Gastroesophageal sphincter (tissue), 4 donors: ENCODE data around the gene CYP3A4. TPM values are rescaled to one million over a fixed set of nuclear protein-coding genes. Genes with fewer than 3 reads are reported as not detected.
"Not testable (repeated sequence)": the region's sequence is repeated elsewhere in the genome, so short reads cannot be mapped to it uniquely, and the experiment has no call there.

Source experiments
- ATAC-seq: fragments of 150-250 bp; one replicate; pipeline ENCODE4 v1.9.1; 2016; ENCODE audit warnings: mild to moderate bottlenecking, moderate library complexity
- H3K27ac ChIP-seq, 4 donors: fragments of 200-600 bp; sonication (generic) in 3 of 4; 1 replicate in 3 of 4; 2 replicates in 1 of 4; pipeline ENCODE4 v1.5.1; 2016 to 2019
- H3K27me3 ChIP-seq: fragments of 200-600 bp; sonication (generic); one replicate; pipeline ENCODE4 v1.5.1; 2019
- H3K36me3 ChIP-seq, 2 donors: fragments of 200-600 bp; sonication (generic); one replicate each; pipeline ENCODE4 v1.5.1; 2019; ENCODE audit warnings: control low read depth in 1 of 2
- H3K4me1 ChIP-seq, 3 donors: fragments of 200-600 bp; sonication (generic); 1 replicate in 2 of 3; 2 replicates in 1 of 3; pipeline ENCODE4 v1.5.1; 2016 to 2019; ENCODE audit warnings: control low read depth in 2 of 3
- H3K4me3 ChIP-seq, 2 donors: fragments of 200-600 bp; sonication (generic); one replicate each; pipeline ENCODE4 v1.5.1; 2019; ENCODE audit warnings: mild to moderate bottlenecking in 1 of 2, moderate library complexity in 1 of 2
- H3K9me3 ChIP-seq, 3 donors: fragments of 200-600 bp; sonication (generic); one replicate each; pipeline ENCODE4 v1.5.1; 2017 to 2019; ENCODE audit warnings: control low read depth in 2 of 3
- CTCF ChIP-seq, 4 experiments: fragments of 200-600 bp in 2 of 4; fragments of 450-650 bp in 2 of 4; sonication (generic) in 1 of 4; IDR thresholded peaks; one replicate each; pipeline ENCODE4 v1.5.1; 2017 to 2019; ENCODE audit warnings: antibody characterized with exemption in 4 of 4, mild to moderate bottlenecking in 2 of 4, moderate library complexity in 2 of 4
- EP300 ChIP-seq: sonication (generic); formaldehyde crosslinking; IDR thresholded peaks from one replicate; pipeline ENCODE4 v1.6.1; 2017; ENCODE audit warnings: antibody characterized with exemption, mild to moderate bottlenecking
- POLR2A ChIP-seq, 2 donors: fragments of 450-650 bp; IDR thresholded peaks; one replicate each; pipeline ENCODE4 v1.6.1; 2017; ENCODE audit warnings: antibody characterized with exemption in 2 of 2, mild to moderate bottlenecking in 2 of 2, moderate library complexity in 1 of 2
- POLR2AphosphoS5 ChIP-seq: sonication (generic); formaldehyde crosslinking; IDR thresholded peaks from one replicate; pipeline ENCODE4 v1.6.1; 2017; ENCODE audit warnings: antibody characterized with exemption
- WGBS, 2 donors: methylation state at CpG; one replicate each; pipeline ENCODE4 v1.1.5; 2018; ENCODE audit warnings: low coverage in 1 of 2; 5-methylcytosine and 5-hydroxymethylcytosine counted together
- total RNA-seq, 4 donors: library from RNA; depleted of rRNA; stranded (reverse); fragments of >200 nt; gene quantifications; one replicate each; pipeline ENCODE4 v1.1.0, GENCODE V29; 2016

CYP3A4 gene
- total RNA-seq, 4 donors from 2014 or later: not detected

GRCh38 chr7:99820408-99821027 lies 36.5 kb upstream of the CYP3A4 start:
- 65% methylated on average over 2 of the region's 2 CpGs; no CpG with 5 or more reads in 1 of the 2 donors for WGBS, 2 donors
- peaks cover 11% of the 10 kb centered on the region for H3K27me3 ChIP-seq
- no peak overlapping the region for H3K27ac ChIP-seq
- no peaks in the 10 kb centered on the region for H3K36me3 ChIP-seq
- H3K4me1 ChIP-seq: no peaks in the 10 kb centered on the region
- ATAC-seq: no peak
- no peak overlapping the region for H3K4me3 ChIP-seq
- TF ChIP-seq EP300 (no peak), CTCF (IDR thresholded peaks at IDR 0.05) (no peak), POLR2AphosphoS5 (no peak), POLR2A (IDR thresholded peaks at IDR 0.05) (no peak)
- H3K9me3 ChIP-seq: no peaks in the 10 kb centered on the region

GRCh38 chr7:99808766-99809165 lies 24.8 kb upstream of the CYP3A4 start:
- Histone ChIP-seq H3K9me3 (peaks cover 0 to 21% (median 0%) of the 10 kb centered on the region in 3 donors), H3K36me3 (no peaks in the 10 kb centered on the region), H3K27ac (no peak overlapping the region), H3K4me3 (no peak overlapping the region), H3K27me3 (no peaks in the 10 kb centered on the region), H3K4me1 (no peaks in the 10 kb centered on the region)
- 83 to 100% methylated on average over 2 to 5 of the region's 5 CpGs for WGBS, 2 donors
- TF ChIP-seq CTCF (IDR thresholded peaks at IDR 0.05) (no peak), POLR2A (IDR thresholded peaks at IDR 0.05) (no peak), EP300 (no peak), POLR2AphosphoS5 (no peak)
- ATAC-seq: no peak

- Histone ChIP-seq H3K9me3 (peaks cover 0 to 31% (median 0%) of the 10 kb centered on the region in 3 donors), H3K4me3 (no peak overlapping the region), H3K4me1 (no peaks in the 10 kb centered on the region), H3K27me3 (peaks cover 11% of the 10 kb centered on the region), H3K27ac (no peak overlapping the region), H3K36me3 (no peaks in the 10 kb centered on the region)
- no peak for ATAC-seq
- TF ChIP-seq POLR2A (IDR thresholded peaks at IDR 0.05): no peak
- TF ChIP-seq EP300: no peak
- 72 to 77% methylated on average over 1 to 3 of the region's 3 CpGs for WGBS, 2 donors
These were observed 23.0 kb upstream of the CYP3A4 start for GRCh38 chr7:99806839-99807478.

GRCh38 chr7:99805641-99806040 lies 21.7 kb upstream of the CYP3A4 start:
- ATAC-seq: no peak
- no peaks in the 10 kb centered on the region for H3K4me1 ChIP-seq
- TF ChIP-seq POLR2AphosphoS5: no peak
- TF ChIP-seq POLR2A (IDR thresholded peaks at IDR 0.05): no peak
- TF ChIP-seq CTCF (IDR thresholded peaks at IDR 0.05): no peak
- no peak for TF ChIP-seq EP300
- no peak overlapping the region for H3K4me3 ChIP-seq
- H3K27me3 ChIP-seq: peaks cover 11% of the 10 kb centered on the region
- peaks cover 0 to 31% (median 0%) of the 10 kb centered on the region in 3 donors for H3K9me3 ChIP-seq
- WGBS, 2 donors: 78 to 88% methylated on average over 2 of the region's 2 CpGs
- H3K27ac ChIP-seq: no peak overlapping the region
- H3K36me3 ChIP-seq: no peaks in the 10 kb centered on the region

- H3K4me1 ChIP-seq, H3K36me3 ChIP-seq, H3K4me3 ChIP-seq, ATAC-seq, H3K27ac ChIP-seq: not testable (repeated sequence)
- H3K9me3 ChIP-seq: peaks cover 0 to 31% (median 0%) of the 10 kb centered on the region in 3 donors
- 85% methylated on average over 4 of the region's 6 CpGs; no CpG with 5 or more reads in 1 of the 2 donors for WGBS, 2 donors
- peaks cover 11% of the 10 kb centered on the region for H3K27me3 ChIP-seq
These were observed 19.1 kb upstream of the CYP3A4 start for GRCh38 chr7:99803118-99803517.

GRCh38 chr7:99801407-99801806 lies 17.4 kb upstream of the CYP3A4 start:
- Histone ChIP-seq H3K27me3 (peaks cover 11% of the 10 kb centered on the region), H3K9me3 (peaks cover 0 to 24% (median 0%) of the 10 kb centered on the region in 3 donors)
- not testable (repeated sequence) for H3K4me1 ChIP-seq, H3K4me3 ChIP-seq, H3K36me3 ChIP-seq, H3K27ac ChIP-seq, ATAC-seq
- 73 to 86% methylated on average over 2 to 3 of the region's 3 CpGs for WGBS, 2 donors
